ENCODE results near the gene HACL1. TPM values are rescaled to one million over a fixed set of nuclear protein-coding genes. Genes with fewer than 3 reads are reported as not detected.
"Not testable (repeated sequence)": the region's sequence is repeated elsewhere in the genome, so short reads cannot be mapped to it uniquely, and the experiment has no call there.

The HACL1 gene
- total RNA-seq, 2 experiments from 2014 or later = 23.1 to 25.5 TPM

DNA sequence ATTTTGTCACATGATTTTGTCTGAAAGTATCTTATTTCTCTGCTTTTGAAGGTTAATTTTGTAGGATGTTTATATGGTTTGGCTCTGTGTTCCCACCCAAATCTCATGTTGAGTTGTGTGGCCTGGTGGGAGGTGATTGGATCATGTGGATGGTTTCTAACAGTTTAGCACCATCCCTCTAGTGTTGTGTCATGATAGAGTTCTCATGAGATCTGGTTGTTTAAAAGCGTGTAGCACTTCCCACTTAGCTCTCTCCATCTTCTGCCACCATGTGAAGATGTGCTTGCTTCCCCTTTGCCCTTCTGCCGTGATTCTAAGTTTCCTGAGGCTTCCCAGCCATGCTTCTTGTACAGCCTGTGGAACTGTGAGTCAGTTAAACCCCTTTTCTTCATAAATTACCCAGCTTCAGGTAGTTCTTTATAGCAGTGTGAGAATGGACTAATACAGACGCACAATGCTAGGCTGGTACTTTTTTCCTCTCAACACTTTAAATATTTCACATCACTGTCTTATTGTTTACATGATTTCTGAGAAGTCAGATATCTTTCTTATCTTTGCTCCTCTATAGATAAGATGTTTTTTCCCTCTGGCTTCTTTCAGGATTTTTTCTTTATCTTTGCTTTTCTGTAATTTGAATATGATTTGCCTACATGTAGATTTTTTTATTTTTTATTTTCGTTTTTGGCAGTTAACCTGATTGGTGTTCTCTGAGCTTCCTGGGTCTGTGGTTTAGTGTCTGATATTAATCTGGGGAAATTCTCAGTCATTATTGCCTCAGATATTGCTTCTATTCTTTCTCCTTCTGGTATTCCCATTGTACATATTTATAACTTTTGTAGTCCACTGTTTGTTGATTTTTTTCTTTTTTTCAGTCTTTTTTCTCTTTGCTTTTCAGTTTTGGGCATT, 22.4 kb upstream of the HACL1 start:
- no peak for DNase-seq
- H3K36me3 Mint-ChIP-seq (ENCODE audit: low read depth) = peaks cover 42% of the 10 kb centered on the region
- ChIA-PET CTCF (no interaction called here), POLR2A (interaction anchor here (0.6 kb wide), 1 partner anchor 272 kb away, joined by 3 read pairs; no protein-coding TSS in a partner anchor)
- H3K4me1 Mint-ChIP-seq = peaks cover 21% of the 10 kb centered on the region
- no peak overlapping the region for H3K4me3 Mint-ChIP-seq
- H3K27me3 Mint-ChIP-seq = no peaks in the 10 kb centered on the region
- peaks cover 42% of the 10 kb centered on the region for H3K9me3 Mint-ChIP-seq
- peak overlapping the region; percentile 55 for H3K27ac Mint-ChIP-seq

DNA sequence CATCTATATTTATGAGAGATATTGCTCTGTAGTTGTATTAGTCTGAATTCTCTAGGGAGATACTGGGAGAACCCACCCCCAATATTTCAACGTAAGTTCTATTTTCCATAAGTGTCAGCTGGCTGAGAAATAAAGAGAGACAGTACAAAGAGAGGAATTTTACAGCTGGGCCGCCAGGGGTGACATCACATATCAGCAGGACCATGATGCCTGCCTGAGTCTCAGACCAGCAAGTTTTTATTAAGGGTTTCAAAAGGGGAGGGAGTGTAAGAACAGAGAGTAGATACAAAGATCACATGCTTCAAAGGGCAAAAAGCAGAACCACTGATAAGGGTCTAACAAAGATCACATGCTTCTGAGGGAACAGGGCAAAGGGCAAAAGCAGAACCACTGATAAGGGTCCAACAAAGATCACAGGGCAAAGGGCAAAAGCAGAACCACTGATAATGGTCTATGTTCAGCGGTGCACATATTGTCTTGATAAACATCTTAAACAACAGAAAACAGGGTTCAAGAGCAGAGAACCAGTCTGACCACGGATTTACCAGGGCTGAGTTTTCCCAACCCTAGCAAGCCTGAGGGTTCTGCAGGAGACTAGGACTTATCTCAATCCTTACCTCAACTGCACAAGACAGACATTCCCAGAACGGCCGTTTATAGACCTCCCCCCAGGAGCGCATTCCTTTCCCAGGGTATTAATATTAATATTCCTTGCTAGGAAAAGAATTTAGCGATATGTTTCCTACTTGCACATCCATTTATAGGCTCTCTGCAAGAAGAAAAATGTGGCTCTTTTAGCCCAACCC, 18.5 kb upstream of the HACL1 start:
- POLR2A ChIA-PET, H3K4me3 Mint-ChIP-seq, CTCF ChIA-PET, H3K27me3 Mint-ChIP-seq, H3K27ac Mint-ChIP-seq, DNase-seq: not testable (repeated sequence)
- H3K9me3 Mint-ChIP-seq = peaks cover 39% of the 10 kb centered on the region
- H3K36me3 Mint-ChIP-seq (ENCODE audit: low read depth) = peaks cover 42% of the 10 kb centered on the region
- H3K4me1 Mint-ChIP-seq = peaks cover 16% of the 10 kb centered on the region

- Mint-ChIP-seq H3K27ac (no peak overlapping the region), H3K27me3 (no peaks in the 10 kb centered on the region), H3K4me3 (no peak overlapping the region), H3K36me3 (ENCODE audit: low read depth) (peaks cover 17% of the 10 kb centered on the region), H3K9me3 (peaks cover 19% of the 10 kb centered on the region), H3K4me1 (no peaks in the 10 kb centered on the region)
- ChIA-PET CTCF (interaction anchor here (0.6 kb wide), 1 partner anchor 47 kb away, joined by 3 read pairs; no protein-coding TSS in a partner anchor), POLR2A (no interaction called here)
- DNase-seq = no peak
Observed at GRCh38 chr3:15616053-15616452, 14.7 kb upstream of the HACL1 start.

GRCh38 chr3:15614958-15615357, 13.6 kb upstream of the HACL1 start:
- H3K36me3 Mint-ChIP-seq (ENCODE audit: low read depth) = peaks cover 11% of the 10 kb centered on the region
- ChIA-PET CTCF (interaction anchor here (0.6 to 0.7 kb wide), 3 partner anchors 13 to 833 kb away, joined by 3 to 4 read pairs (median 4); no protein-coding TSS in a partner anchor), POLR2A (no interaction called here)
- peaks cover 10% of the 10 kb centered on the region for H3K9me3 Mint-ChIP-seq
- DNase-seq = no peak
- no peaks in the 10 kb centered on the region for H3K4me1 Mint-ChIP-seq
- no peaks in the 10 kb centered on the region for H3K27me3 Mint-ChIP-seq
- H3K27ac Mint-ChIP-seq = no peak overlapping the region
- no peak overlapping the region for H3K4me3 Mint-ChIP-seq

GRCh38 chr3:15612001-15612400, 10.6 kb upstream of the HACL1 start:
- no peak overlapping the region for H3K27ac Mint-ChIP-seq
- no peaks in the 10 kb centered on the region for H3K36me3 Mint-ChIP-seq (ENCODE audit: low read depth)
- H3K4me3 Mint-ChIP-seq = no peak overlapping the region
- ChIA-PET CTCF (interaction anchor here (0.7 to 1.4 kb wide), 3 partner anchors 10 to 152 kb away, joined by 3 to 4 read pairs (median 3); partner anchors contain the start of genes BTD and HACL1), POLR2A (no interaction called here)
- H3K4me1 Mint-ChIP-seq = no peaks in the 10 kb centered on the region
- H3K27me3 Mint-ChIP-seq = no peaks in the 10 kb centered on the region
- no peaks in the 10 kb centered on the region for H3K9me3 Mint-ChIP-seq
- no peak for DNase-seq

GRCh38 chr3:15611018-15611417, 9.6 kb upstream of the HACL1 start:
- Mint-ChIP-seq H3K27ac (no peak overlapping the region), H3K36me3 (ENCODE audit: low read depth) (no peaks in the 10 kb centered on the region), H3K9me3 (no peaks in the 10 kb centered on the region), H3K4me3 (no peak overlapping the region), H3K4me1 (no peaks in the 10 kb centered on the region), H3K27me3 (no peaks in the 10 kb centered on the region)
- no peak for DNase-seq
- CTCF ChIA-PET = no interaction called here
- POLR2A ChIA-PET = no interaction called here

GRCh38 chr3:15610082-15610759, 8.9 kb upstream of the HACL1 start:
- Mint-ChIP-seq H3K4me3 (no peak overlapping the region), H3K36me3 (ENCODE audit: low read depth) (no peaks in the 10 kb centered on the region), H3K27ac (no peak overlapping the region), H3K27me3 (no peaks in the 10 kb centered on the region), H3K9me3 (no peaks in the 10 kb centered on the region), H3K4me1 (no peaks in the 10 kb centered on the region)
- ChIA-PET CTCF (no interaction called here), POLR2A (no interaction called here)
- DNase-seq = no peak

GRCh38 chr3:15606434-15606891, 5.1 kb upstream of the HACL1 start:
- POLR2A ChIA-PET = no interaction called here
- H3K4me3 Mint-ChIP-seq = no peak overlapping the region
- H3K27me3 Mint-ChIP-seq = no peaks in the 10 kb centered on the region
- H3K4me1 Mint-ChIP-seq = peaks cover 13% of the 10 kb centered on the region
- CTCF ChIA-PET = interaction anchor here (0.6 to 1.0 kb wide), 2 partner anchors 401 to 708 kb away, joined by 3 to 4 read pairs; partner anchors contain the start of gene CAPN7
- no peak for DNase-seq
- no peak overlapping the region for H3K27ac Mint-ChIP-seq
- peaks cover 5% of the 10 kb centered on the region for H3K9me3 Mint-ChIP-seq
- H3K36me3 Mint-ChIP-seq (ENCODE audit: low read depth) = peaks cover 20% of the 10 kb centered on the region

GRCh38 chr3:15604584-15604983, 3.2 kb upstream of the HACL1 start:
- H3K9me3 Mint-ChIP-seq, H3K27ac Mint-ChIP-seq, H3K4me3 Mint-ChIP-seq, POLR2A ChIA-PET, H3K27me3 Mint-ChIP-seq, DNase-seq: not testable (repeated sequence)
- CTCF ChIA-PET = interaction anchor here (0.7 kb wide), 1 partner anchor 22 kb away, joined by 4 read pairs; no protein-coding TSS in a partner anchor
- Mint-ChIP-seq H3K36me3 (ENCODE audit: low read depth) (peaks cover 23% of the 10 kb centered on the region), H3K4me1 (peaks cover 26% of the 10 kb centered on the region)

DNA sequence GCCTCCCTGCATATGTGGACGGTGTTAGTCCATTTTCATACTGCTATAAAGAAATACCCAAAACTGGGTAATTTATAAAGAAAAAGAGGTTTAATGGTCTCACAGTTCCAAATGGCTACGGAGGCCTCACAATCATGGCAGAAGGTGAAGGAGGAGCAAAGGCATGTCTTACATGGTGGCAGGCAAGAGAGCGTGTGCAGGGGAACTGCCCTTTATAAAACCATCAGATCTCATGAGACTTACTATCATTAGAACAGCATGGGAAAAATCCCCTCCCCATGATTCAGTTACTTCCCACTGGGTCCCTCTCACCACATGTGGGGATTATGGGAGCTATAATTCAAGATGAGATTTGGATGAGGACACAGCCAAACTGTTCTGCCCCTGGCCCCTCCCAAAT, 1.4 kb upstream of the HACL1 start:
- CTCF ChIA-PET = interaction anchor here (0.6 to 0.7 kb wide), 2 partner anchors 653 to 969 kb away, joined by 3 read pairs; no protein-coding TSS in a partner anchor
- Mint-ChIP-seq H3K4me3 (peak overlapping the region; percentile 98), H3K27ac (peak overlapping the region; percentile 98), H3K4me1 (peaks cover 32% of the 10 kb centered on the region), H3K36me3 (ENCODE audit: low read depth) (peaks cover 36% of the 10 kb centered on the region)
- H3K9me3 Mint-ChIP-seq, H3K27me3 Mint-ChIP-seq, POLR2A ChIA-PET, DNase-seq: not testable (repeated sequence)

DNA sequence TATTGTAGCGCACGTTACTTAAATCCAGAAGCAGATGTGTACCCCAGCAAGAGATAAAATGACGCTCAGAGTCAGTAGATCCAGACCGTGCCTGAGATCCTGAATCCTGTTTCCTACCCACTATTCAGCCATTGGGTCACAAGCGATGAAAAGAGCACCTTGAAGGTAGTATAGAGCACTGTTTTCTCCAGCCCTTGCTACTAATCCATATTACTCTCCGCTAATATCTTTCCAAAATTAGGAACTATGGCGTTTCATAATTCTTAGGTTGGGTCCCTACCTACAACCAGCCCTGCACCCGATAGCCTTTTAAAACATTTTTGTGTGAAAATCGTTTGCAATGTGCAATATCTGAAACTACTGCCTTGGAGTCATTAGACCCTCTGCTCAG, 772 bp upstream of the HACL1 start:
- Mint-ChIP-seq H3K36me3 (ENCODE audit: low read depth) (peaks cover 40% of the 10 kb centered on the region), H3K9me3 (peaks cover 5% of the 10 kb centered on the region), H3K27ac (peak overlapping the region; percentile 98), H3K27me3 (no peaks in the 10 kb centered on the region), H3K4me1 (peaks cover 35% of the 10 kb centered on the region), H3K4me3 (peak overlapping the region; percentile 98)
- DNase-seq = no peak
- ChIA-PET POLR2A (no interaction called here), CTCF (interaction anchor here (0.9 to 1.6 kb wide), 3 partner anchors 10 to 215 kb away, joined by 3 to 4 read pairs (median 3); no protein-coding TSS in a partner anchor)

GRCh38 chr3:15601046-15601398, 347 bp downstream of the HACL1 start:
- DNase-seq = no peak
- Mint-ChIP-seq H3K36me3 (ENCODE audit: low read depth) (peaks cover 41% of the 10 kb centered on the region), H3K27me3 (no peaks in the 10 kb centered on the region), H3K9me3 (peaks cover 5% of the 10 kb centered on the region), H3K4me1 (peaks cover 35% of the 10 kb centered on the region), H3K4me3 (peak overlapping the region; percentile 98), H3K27ac (peak overlapping the region; percentile 98)
- ChIA-PET CTCF (interaction anchor here (0.9 to 1.6 kb wide), 5 partner anchors 11 to 214 kb away, joined by 3 to 4 read pairs (median 4); no protein-coding TSS in a partner anchor), POLR2A (no interaction called here)

Measured in activated CD4-positive, alpha-beta T cell treated with anti-CD3 and anti-CD28 coated beads, Interleukin-2, amount 10 ng/mL, durations not matched to agents 7 days and 5 days (primary cell).